ENCODE results near the gene PIK3AP1. TPM values are rescaled to one million over a fixed set of nuclear protein-coding genes. Genes with fewer than 3 reads are reported as not detected.

Gene PIK3AP1
- total and polyA plus RNA-seq, 10 of the 15 experiments (the other 5 are each of a cell fraction or from before 2014, with no cell fraction given), result 26.2 to 306 (median 119) TPM

DNA sequence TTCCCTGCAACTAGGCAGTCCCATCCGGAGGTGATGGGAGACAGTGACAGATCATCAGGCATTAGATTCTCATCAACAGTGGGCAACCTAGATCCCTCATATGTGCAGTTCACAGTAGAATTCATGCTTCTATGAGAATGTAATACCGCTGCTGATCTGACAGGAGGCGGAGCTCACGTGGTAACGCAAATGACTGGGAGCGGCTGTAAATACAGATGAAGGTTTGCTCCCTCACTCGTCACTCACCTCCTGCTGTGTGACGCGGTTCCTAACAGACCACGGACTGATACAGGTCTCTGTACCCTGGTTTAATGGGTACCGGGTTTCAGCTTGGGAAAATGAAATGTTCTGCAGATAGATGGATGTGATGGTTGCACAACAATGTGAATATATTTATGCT, 47.8 kb upstream of the PIK3AP1 start (continued):
- TF ChIP-seq, protein P1, sequence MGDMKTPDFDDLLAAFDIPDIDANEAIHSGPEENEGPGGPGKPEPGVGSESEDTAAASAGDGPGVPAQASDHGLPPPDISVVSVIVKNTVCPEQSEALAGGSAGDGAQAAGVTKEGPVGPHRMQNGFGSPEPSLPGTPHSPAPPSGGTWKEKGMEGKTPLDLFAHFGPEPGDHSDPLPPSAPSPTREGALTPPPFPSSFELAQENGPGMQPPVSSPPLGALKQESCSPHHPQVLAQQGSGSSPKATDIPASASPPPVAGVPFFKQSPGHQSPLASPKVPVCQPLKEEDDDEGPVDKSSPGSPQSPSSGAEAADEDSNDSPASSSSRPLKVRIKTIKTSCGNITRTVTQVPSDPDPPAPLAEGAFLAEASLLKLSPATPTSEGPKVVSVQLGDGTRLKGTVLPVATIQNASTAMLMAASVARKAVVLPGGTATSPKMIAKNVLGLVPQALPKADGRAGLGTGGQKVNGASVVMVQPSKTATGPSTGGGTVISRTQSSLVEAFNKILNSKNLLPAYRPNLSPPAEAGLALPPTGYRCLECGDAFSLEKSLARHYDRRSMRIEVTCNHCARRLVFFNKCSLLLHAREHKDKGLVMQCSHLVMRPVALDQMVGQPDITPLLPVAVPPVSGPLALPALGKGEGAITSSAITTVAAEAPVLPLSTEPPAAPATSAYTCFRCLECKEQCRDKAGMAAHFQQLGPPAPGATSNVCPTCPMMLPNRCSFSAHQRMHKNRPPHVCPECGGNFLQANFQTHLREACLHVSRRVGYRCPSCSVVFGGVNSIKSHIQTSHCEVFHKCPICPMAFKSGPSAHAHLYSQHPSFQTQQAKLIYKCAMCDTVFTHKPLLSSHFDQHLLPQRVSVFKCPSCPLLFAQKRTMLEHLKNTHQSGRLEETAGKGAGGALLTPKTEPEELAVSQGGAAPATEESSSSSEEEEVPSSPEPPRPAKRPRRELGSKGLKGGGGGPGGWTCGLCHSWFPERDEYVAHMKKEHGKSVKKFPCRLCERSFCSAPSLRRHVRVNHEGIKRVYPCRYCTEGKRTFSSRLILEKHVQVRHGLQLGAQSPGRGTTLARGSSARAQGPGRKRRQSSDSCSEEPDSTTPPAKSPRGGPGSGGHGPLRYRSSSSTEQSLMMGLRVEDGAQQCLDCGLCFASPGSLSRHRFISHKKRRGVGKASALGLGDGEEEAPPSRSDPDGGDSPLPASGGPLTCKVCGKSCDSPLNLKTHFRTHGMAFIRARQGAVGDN (IDR thresholded peaks at IDR 0.05), result no peak
- TF ChIP-seq MEF2B (IDR thresholded peaks at IDR 0.05; ENCODE audit: partially characterized antibody, poor library complexity, severe bottlenecking) (no peak), GABPA (IDR thresholded peaks at IDR 0.05; ENCODE audit: low read depth) (no peak), IRF4 (IDR thresholded peaks at IDR 0.05; ENCODE audit: low read depth, low read length) (no peak), ATF7 (IDR thresholded peaks at IDR 0.05; ENCODE audit: low read depth) (no peak), HDGF (IDR thresholded peaks at IDR 0.05) (no peak), SP1 (IDR thresholded peaks at IDR 0.05; ENCODE audit: low read depth, low read length) (no peak), SMC3 (IDR thresholded peaks at IDR 0.05; ENCODE audit: borderline replicate concordance, low read length) (no peak), RCOR1 (conservative IDR thresholded peaks at IDR 0.05; ENCODE audit: low read depth, low read length) (no peak), CHD4 (IDR thresholded peaks at IDR 0.05) (no peak), HCFC1 (IDR thresholded peaks at IDR 0.05; ENCODE audit: low read length) (no peak)
- TF ChIP-seq, protein P2, sequence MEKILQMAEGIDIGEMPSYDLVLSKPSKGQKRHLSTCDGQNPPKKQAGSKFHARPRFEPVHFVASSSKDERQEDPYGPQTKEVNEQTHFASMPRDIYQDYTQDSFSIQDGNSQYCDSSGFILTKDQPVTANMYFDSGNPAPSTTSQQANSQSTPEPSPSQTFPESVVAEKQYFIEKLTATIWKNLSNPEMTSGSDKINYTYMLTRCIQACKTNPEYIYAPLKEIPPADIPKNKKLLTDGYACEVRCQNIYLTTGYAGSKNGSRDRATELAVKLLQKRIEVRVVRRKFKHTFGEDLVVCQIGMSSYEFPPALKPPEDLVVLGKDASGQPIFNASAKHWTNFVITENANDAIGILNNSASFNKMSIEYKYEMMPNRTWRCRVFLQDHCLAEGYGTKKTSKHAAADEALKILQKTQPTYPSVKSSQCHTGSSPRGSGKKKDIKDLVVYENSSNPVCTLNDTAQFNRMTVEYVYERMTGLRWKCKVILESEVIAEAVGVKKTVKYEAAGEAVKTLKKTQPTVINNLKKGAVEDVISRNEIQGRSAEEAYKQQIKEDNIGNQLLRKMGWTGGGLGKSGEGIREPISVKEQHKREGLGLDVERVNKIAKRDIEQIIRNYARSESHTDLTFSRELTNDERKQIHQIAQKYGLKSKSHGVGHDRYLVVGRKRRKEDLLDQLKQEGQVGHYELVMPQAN (conservative IDR thresholded peaks at IDR 0.05), result no peak

Measured in GM12878 (cell line).